Activated B cell treated with CpG ODN at 0.5 μM for 24 hours (primary cell): Measurements from ENCODE around the gene PRKCH. TPM values are rescaled to one million over a fixed set of nuclear protein-coding genes. Genes with fewer than 3 reads are reported as not detected.
A peak's percentile ranks its signal among the peaks of the same experiment; 100 is the strongest.

Source experiments
- ATAC-seq: fragments of 200-7000 bp; cut with Tn5 transposase; one replicate; pipeline ENCODE4 v1.10.0; 2021; ENCODE audit warnings: low read depth, mild to moderate bottlenecking, moderate library complexity
- CTCF ChIA-PET: fragments of 350-600 bp; sonication (Branson Sonifier 250); formaldehyde crosslinking; loops from one replicate; lab custom pipeline; 2021; ENCODE audit warnings: antibody characterized with exemption; lab: Charles Lee
- POLR2A ChIA-PET: fragments of 350-600 bp; sonication (Branson Sonifier 250); formaldehyde crosslinking; loops from one replicate; lab custom pipeline; 2021; ENCODE audit warnings: antibody characterized with exemption; lab: Charles Lee
- DNase-seq: peaks from one replicate; pipeline ENCODE4 v3.0.0; 2022
- H3K27ac Mint-ChIP-seq: one replicate; pipeline ENCODE4 v1.8.0; 2020; ENCODE audit warnings: mixed read lengths
- H3K27me3 Mint-ChIP-seq: one replicate; pipeline ENCODE4 v1.8.0; 2021; ENCODE audit warnings: mixed read lengths
- H3K36me3 Mint-ChIP-seq: one replicate; pipeline ENCODE4 v1.8.0; 2021; ENCODE audit warnings: low read depth, mixed read lengths
- H3K4me1 Mint-ChIP-seq: one replicate; pipeline ENCODE4 v1.8.0; 2021; ENCODE audit warnings: mixed read lengths
- H3K4me3 Mint-ChIP-seq: one replicate; pipeline ENCODE4 v1.8.0; 2020; ENCODE audit warnings: mild to moderate bottlenecking, mixed read lengths
- H3K9me3 Mint-ChIP-seq: one replicate; pipeline ENCODE4 v1.8.0; 2020; ENCODE audit warnings: mixed read lengths
- intact Hi-C: fragments of 100-400 bp; cut with micrococcal nuclease; formaldehyde crosslinking; loops from one replicate; pipeline ENCODE4 v1.15.1; 2024
- total RNA-seq: library from RNA; stranded (reverse); gene quantifications from 2 replicates; pipeline ENCODE4 v1.2.3, GENCODE V29; 2022
- TF ChIP-seq, protein P1 (sequence below): fragments of 200-600 bp; IDR thresholded peaks from one replicate; pipeline ENCODE4 v1.8.0; 2022; ENCODE audit warnings: antibody characterized with exemption, mild to moderate bottlenecking

Gene PRKCH
- total RNA-seq, 1 donor from 2014 or later = 4.6 TPM

- ChIA-PET POLR2A (interaction anchor here (0.6 to 0.7 kb wide), 3 partner anchors 119 to 555 kb away, joined by 3 to 6 read pairs (median 3); partner anchors contain the start of gene HIF1A), CTCF (no interaction called here)
- Mint-ChIP-seq H3K36me3 (no peaks in the 10 kb centered on the region), H3K4me3 (no peak overlapping the region), H3K9me3 (no peaks in the 10 kb centered on the region), H3K27me3 (no peaks in the 10 kb centered on the region), H3K27ac (no peak overlapping the region), H3K4me1 (peaks cover 12% of the 10 kb centered on the region)
- DNase-seq = no peak
- ATAC-seq = no peak
- intact Hi-C loops = loop anchor here (5.0 to 10.0 kb wide), 2 partner anchors 426 to 789 kb away; no protein-coding TSS in a partner anchor
- TF ChIP-seq, protein P1, sequence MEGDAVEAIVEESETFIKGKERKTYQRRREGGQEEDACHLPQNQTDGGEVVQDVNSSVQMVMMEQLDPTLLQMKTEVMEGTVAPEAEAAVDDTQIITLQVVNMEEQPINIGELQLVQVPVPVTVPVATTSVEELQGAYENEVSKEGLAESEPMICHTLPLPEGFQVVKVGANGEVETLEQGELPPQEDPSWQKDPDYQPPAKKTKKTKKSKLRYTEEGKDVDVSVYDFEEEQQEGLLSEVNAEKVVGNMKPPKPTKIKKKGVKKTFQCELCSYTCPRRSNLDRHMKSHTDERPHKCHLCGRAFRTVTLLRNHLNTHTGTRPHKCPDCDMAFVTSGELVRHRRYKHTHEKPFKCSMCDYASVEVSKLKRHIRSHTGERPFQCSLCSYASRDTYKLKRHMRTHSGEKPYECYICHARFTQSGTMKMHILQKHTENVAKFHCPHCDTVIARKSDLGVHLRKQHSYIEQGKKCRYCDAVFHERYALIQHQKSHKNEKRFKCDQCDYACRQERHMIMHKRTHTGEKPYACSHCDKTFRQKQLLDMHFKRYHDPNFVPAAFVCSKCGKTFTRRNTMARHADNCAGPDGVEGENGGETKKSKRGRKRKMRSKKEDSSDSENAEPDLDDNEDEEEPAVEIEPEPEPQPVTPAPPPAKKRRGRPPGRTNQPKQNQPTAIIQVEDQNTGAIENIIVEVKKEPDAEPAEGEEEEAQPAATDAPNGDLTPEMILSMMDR = no peak
Measured at GRCh38 chr14:61328626-61329262, 7.4 kb downstream of the PRKCH start.

- intact Hi-C loops = loop anchor here (5.0 to 10.0 kb wide), 2 partner anchors 425 to 788 kb away; no protein-coding TSS in a partner anchor
- ChIA-PET POLR2A (interaction anchor here (0.6 to 0.7 kb wide), 2 partner anchors 118 to 554 kb away, joined by 3 read pairs; no protein-coding TSS in a partner anchor), CTCF (no interaction called here)
- Mint-ChIP-seq H3K27me3 (no peaks in the 10 kb centered on the region), H3K36me3 (no peaks in the 10 kb centered on the region), H3K27ac (no peak overlapping the region), H3K4me3 (no peak overlapping the region), H3K4me1 (peaks cover 12% of the 10 kb centered on the region), H3K9me3 (no peaks in the 10 kb centered on the region)
- TF ChIP-seq, protein P1 = no peak
- DNase-seq = no peak
- ATAC-seq = peak; percentile 62
Measured at GRCh38 chr14:61329478-61330051, 8.2 kb downstream of the PRKCH start.

- Mint-ChIP-seq H3K36me3 (no peaks in the 10 kb centered on the region), H3K27me3 (no peaks in the 10 kb centered on the region), H3K4me1 (peaks cover 12% of the 10 kb centered on the region), H3K27ac (no peak overlapping the region), H3K4me3 (no peak overlapping the region), H3K9me3 (no peaks in the 10 kb centered on the region)
- ATAC-seq (no peak), DNase-seq (no peak)
- TF ChIP-seq, protein P1 = no peak
- ChIA-PET CTCF (no interaction called here), POLR2A (no interaction called here)
- intact Hi-C loops = no loop called here
Measured at GRCh38 chr14:61330511-61330910, 9.1 kb downstream of the PRKCH start.

- CTCF ChIA-PET = no interaction called here
- POLR2A ChIA-PET = no interaction called here
- DNase-seq (no peak), ATAC-seq (no peak)
- H3K9me3 Mint-ChIP-seq = no peaks in the 10 kb centered on the region
- H3K27ac Mint-ChIP-seq = no peak overlapping the region
- H3K4me1 Mint-ChIP-seq = peaks cover 12% of the 10 kb centered on the region
- TF ChIP-seq, protein P1 = no peak
- H3K36me3 Mint-ChIP-seq = no peaks in the 10 kb centered on the region
- intact Hi-C loops = no loop called here
- no peak overlapping the region for H3K4me3 Mint-ChIP-seq
- no peaks in the 10 kb centered on the region for H3K27me3 Mint-ChIP-seq
Measured at GRCh38 chr14:61331992-61332657, 10.7 kb downstream of the PRKCH start.

GRCh38 chr14:61332658-61333029 is 11.3 kb downstream of the PRKCH start:
- ATAC-seq = no peak
- Mint-ChIP-seq H3K36me3 (no peaks in the 10 kb centered on the region), H3K27ac (no peak overlapping the region), H3K4me3 (no peak overlapping the region), H3K4me1 (peaks cover 12% of the 10 kb centered on the region), H3K27me3 (no peaks in the 10 kb centered on the region), H3K9me3 (no peaks in the 10 kb centered on the region)
- intact Hi-C loops = no loop called here
- TF ChIP-seq, protein P1 = no peak
- ChIA-PET CTCF (no interaction called here), POLR2A (no interaction called here)
- no peak for DNase-seq
